HepG2 (cell line): Measurements from ENCODE around the gene CHCHD3. TPM values are rescaled to one million over a fixed set of nuclear protein-coding genes. Genes with fewer than 3 reads are reported as not detected.

Experiments used
- ARID4A ChIP-seq: sonication (generic); formaldehyde crosslinking; IDR thresholded peaks from 2 replicates; pipeline ENCODE4 v1.5.0; 2020; ENCODE audit warnings: mild to moderate bottlenecking, missing genetic modification reagents, borderline replicate concordance
- ARNT2 ChIP-seq: sonication (generic); formaldehyde crosslinking; IDR thresholded peaks from 2 replicates; pipeline ENCODE4 v1.8.0; 2022; ENCODE audit warnings: mild to moderate bottlenecking, low read depth, missing genetic modification reagents, moderate library complexity
- BCL3 ChIP-seq: sonication (generic); formaldehyde crosslinking; IDR thresholded peaks from 2 replicates; pipeline ENCODE4 v1.5.1; 2020; ENCODE audit warnings: mild to moderate bottlenecking, missing genetic modification reagents, moderate library complexity
- FOXO1 ChIP-seq: sonication (generic); formaldehyde crosslinking; IDR thresholded peaks from 2 replicates; pipeline ENCODE4 v1.4.0; 2020; ENCODE audit warnings: missing genetic modification reagents
- GABPA ChIP-seq, 2 experiments: IDR thresholded peaks; 2 replicates each; pipeline ENCODE4 v1.6.1; 2011 to 2016; ENCODE audit warnings: low read depth in 2 of 2, low read length in 1 of 2, missing biosample characterization in 1 of 2, missing genetic modification characterization in 1 of 2
- JUND ChIP-seq: sonication (generic); formaldehyde crosslinking; IDR thresholded peaks from 2 replicates; pipeline ENCODE4 v1.8.0; 2022; ENCODE audit warnings: mild to moderate bottlenecking, missing genetic modification reagents
- THAP9 ChIP-seq: sonication (generic); formaldehyde crosslinking; IDR thresholded peaks from 2 replicates; pipeline ENCODE4; 2020; ENCODE audit warnings: missing genetic modification reagents, mild to moderate bottlenecking, borderline replicate concordance
- ZFP1 ChIP-seq: IDR thresholded peaks from 2 replicates; pipeline ENCODE4 v1.6.1; 2016
- ZKSCAN8 ChIP-seq: IDR thresholded peaks from 2 replicates; pipeline ENCODE4 v1.6.1; 2016; ENCODE audit warnings: borderline replicate concordance, missing genetic modification reagents, missing compliant biosample characterization
- ZNF12 ChIP-seq: sonication (generic); formaldehyde crosslinking; IDR thresholded peaks from 2 replicates; pipeline ENCODE4 v1.5.0; 2020; ENCODE audit warnings: missing genetic modification reagents
- ZNF543 ChIP-seq: sonication (generic); formaldehyde crosslinking; IDR thresholded peaks from 2 replicates; pipeline ENCODE4 v1.4.0; 2020; ENCODE audit warnings: mild to moderate bottlenecking, missing genetic modification reagents
- ZNF790 ChIP-seq: sonication (generic); formaldehyde crosslinking; IDR thresholded peaks from 2 replicates; pipeline ENCODE4 v1.8.0; 2022; ENCODE audit warnings: missing genetic modification reagents, mild to moderate bottlenecking, borderline replicate concordance
- polyA plus RNA-seq, 8 experiments: library from polyadenylated mRNA; depleted of rRNA in 3 of 8; stranded (reverse) in 7 of 8; unstranded in 1 of 8; fragments of >200 nt; fragmentation: Illumina TruSeq in 4 of 8; extraction: Trizol in 4 of 8; gene quantifications; 2 replicates each; pipeline versions ENCODE4 v1.2.1 to v1.2.3, GENCODE V29; 2011 to 2016; ENCODE audit warnings: low read depth in 4 of 8, missing spikeins in 1 of 8, mixed read lengths in 1 of 8; ENCODE audit not compliant: insufficient read depth in 1 of 8
- total RNA-seq, 5 experiments: library from RNA; depleted of rRNA; stranded (reverse); fragments of >200 nt; fragmentation: Illumina TruSeq; extraction: Trizol; gene quantifications; 2 replicates each; pipeline ENCODE4 v1.2.3, GENCODE V29; 2016; ENCODE audit warnings: low read depth in 1 of 5
- TF ChIP-seq, protein P1 (sequence below): sonication (generic); formaldehyde crosslinking; IDR thresholded peaks from 2 replicates; pipeline ENCODE4 v1.5.1; 2020; ENCODE audit warnings: mild to moderate bottlenecking, missing genetic modification reagents, moderate library complexity
- TF ChIP-seq, protein P2 (sequence below): sonication (generic); formaldehyde crosslinking; IDR thresholded peaks from 2 replicates; pipeline ENCODE4 v1.9.0; 2021; ENCODE audit warnings: missing genetic modification reagents, mild to moderate bottlenecking, borderline replicate concordance

The CHCHD3 gene
- total and polyA plus RNA-seq, 2 of the 13 experiments (the other 11 are each of a cell fraction or from before 2014, with no cell fraction given): 32.7 to 86.8 TPM

- TF ChIP-seq, protein P1, sequence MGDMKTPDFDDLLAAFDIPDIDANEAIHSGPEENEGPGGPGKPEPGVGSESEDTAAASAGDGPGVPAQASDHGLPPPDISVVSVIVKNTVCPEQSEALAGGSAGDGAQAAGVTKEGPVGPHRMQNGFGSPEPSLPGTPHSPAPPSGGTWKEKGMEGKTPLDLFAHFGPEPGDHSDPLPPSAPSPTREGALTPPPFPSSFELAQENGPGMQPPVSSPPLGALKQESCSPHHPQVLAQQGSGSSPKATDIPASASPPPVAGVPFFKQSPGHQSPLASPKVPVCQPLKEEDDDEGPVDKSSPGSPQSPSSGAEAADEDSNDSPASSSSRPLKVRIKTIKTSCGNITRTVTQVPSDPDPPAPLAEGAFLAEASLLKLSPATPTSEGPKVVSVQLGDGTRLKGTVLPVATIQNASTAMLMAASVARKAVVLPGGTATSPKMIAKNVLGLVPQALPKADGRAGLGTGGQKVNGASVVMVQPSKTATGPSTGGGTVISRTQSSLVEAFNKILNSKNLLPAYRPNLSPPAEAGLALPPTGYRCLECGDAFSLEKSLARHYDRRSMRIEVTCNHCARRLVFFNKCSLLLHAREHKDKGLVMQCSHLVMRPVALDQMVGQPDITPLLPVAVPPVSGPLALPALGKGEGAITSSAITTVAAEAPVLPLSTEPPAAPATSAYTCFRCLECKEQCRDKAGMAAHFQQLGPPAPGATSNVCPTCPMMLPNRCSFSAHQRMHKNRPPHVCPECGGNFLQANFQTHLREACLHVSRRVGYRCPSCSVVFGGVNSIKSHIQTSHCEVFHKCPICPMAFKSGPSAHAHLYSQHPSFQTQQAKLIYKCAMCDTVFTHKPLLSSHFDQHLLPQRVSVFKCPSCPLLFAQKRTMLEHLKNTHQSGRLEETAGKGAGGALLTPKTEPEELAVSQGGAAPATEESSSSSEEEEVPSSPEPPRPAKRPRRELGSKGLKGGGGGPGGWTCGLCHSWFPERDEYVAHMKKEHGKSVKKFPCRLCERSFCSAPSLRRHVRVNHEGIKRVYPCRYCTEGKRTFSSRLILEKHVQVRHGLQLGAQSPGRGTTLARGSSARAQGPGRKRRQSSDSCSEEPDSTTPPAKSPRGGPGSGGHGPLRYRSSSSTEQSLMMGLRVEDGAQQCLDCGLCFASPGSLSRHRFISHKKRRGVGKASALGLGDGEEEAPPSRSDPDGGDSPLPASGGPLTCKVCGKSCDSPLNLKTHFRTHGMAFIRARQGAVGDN (CRISPR knock-in tag): peak; percentile 83
- no peak for TF ChIP-seq JUND (CRISPR knock-in tag)
- TF ChIP-seq ARNT2 (CRISPR knock-in tag): peak; percentile 48; the same call in 1 of the 2 replicates
- TF ChIP-seq ZNF790 (CRISPR knock-in tag): no peak
- TF ChIP-seq, protein P2, sequence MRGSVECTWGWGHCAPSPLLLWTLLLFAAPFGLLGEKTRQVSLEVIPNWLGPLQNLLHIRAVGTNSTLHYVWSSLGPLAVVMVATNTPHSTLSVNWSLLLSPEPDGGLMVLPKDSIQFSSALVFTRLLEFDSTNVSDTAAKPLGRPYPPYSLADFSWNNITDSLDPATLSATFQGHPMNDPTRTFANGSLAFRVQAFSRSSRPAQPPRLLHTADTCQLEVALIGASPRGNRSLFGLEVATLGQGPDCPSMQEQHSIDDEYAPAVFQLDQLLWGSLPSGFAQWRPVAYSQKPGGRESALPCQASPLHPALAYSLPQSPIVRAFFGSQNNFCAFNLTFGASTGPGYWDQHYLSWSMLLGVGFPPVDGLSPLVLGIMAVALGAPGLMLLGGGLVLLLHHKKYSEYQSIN: no peak
- TF ChIP-seq FOXO1: peak; percentile 29; the same call in 1 of the 2 replicates
- TF ChIP-seq ZNF12: no peak
- TF ChIP-seq BCL3 (CRISPR knock-in tag): no peak
- peak; percentile 73 for TF ChIP-seq GABPA (IDR thresholded peaks at IDR 0.05; ENCODE audit: low read depth, low read length)
- TF ChIP-seq GABPA (CRISPR knock-in tag; IDR thresholded peaks at IDR 0.05; ENCODE audit: low read depth): peak; percentile 93
- TF ChIP-seq ZNF543 (CRISPR knock-in tag): no peak
- no peak for TF ChIP-seq ZFP1 (CRISPR knock-in tag)
- TF ChIP-seq ZKSCAN8: no peak
- TF ChIP-seq ARID4A (CRISPR knock-in tag): peak; percentile 92
- TF ChIP-seq THAP9 (CRISPR knock-in tag): peak; percentile 80; the same call in 1 of the 2 replicates
Observed at GRCh38 chr7:133081599-133082389, at the start of gene CHCHD3 (continued).
